Prostate gland (tissue), 2 donors: ENCODE measurements around the gene CHDH. TPM values are rescaled to one million over a fixed set of nuclear protein-coding genes. Genes with fewer than 3 reads are reported as not detected.

Experiments used
- DNase-seq: peaks from one replicate; pipeline ENCODE4 v3.0.0-alpha.2; 2019; ENCODE audit warnings: low spot score
- H3K27ac ChIP-seq, 2 donors: fragments of 200-600 bp; sonication (generic); 2 replicates each; pipeline ENCODE4 v1.5.1; 2017 to 2019
- H3K27me3 ChIP-seq: fragments of 200-600 bp; sonication (generic); replicated peaks from 2 replicates; pipeline ENCODE4 v1.5.1; 2019; ENCODE audit not compliant: insufficient read depth
- H3K36me3 ChIP-seq, 2 donors: fragments of 200-600 bp; sonication (generic); 1 replicate in 1 of 2; 2 replicates in 1 of 2; pipeline versions ENCODE4 v1.5.1 to v1.8.1; 2017 to 2019
- H3K4me1 ChIP-seq: fragments of 200-600 bp; sonication (generic); replicated peaks from 2 replicates; pipeline ENCODE4 v1.5.1; 2019
- H3K4me3 ChIP-seq, 2 donors: fragments of 200-600 bp; sonication (generic); 2 replicates each; pipeline ENCODE4 v1.5.1; 2017 to 2019
- H3K9me3 ChIP-seq: fragments of 200-600 bp; sonication (generic); 2 replicates; pipeline ENCODE4 v1.5.1; 2017
- POLR2A ChIP-seq: fragments of 450-650 bp; IDR thresholded peaks from one replicate; pipeline ENCODE4 v1.6.1; 2016; ENCODE audit warnings: antibody characterized with exemption, mild to moderate bottlenecking
- POLR2AphosphoS5 ChIP-seq: sonication (generic); formaldehyde crosslinking; IDR thresholded peaks from one replicate; pipeline ENCODE4 v1.6.1; 2017; ENCODE audit warnings: antibody characterized with exemption
- WGBS: methylation state at CpG from one replicate; pipeline ENCODE4 v1.1.5; 2018; 5-methylcytosine and 5-hydroxymethylcytosine counted together
- intact Hi-C: fragments of 100-400 bp; cut with DNase I; formaldehyde crosslinking; loops from one replicate; pipeline ENCODE4 v1.14.2; 2022
- total RNA-seq, 2 donors: library from RNA; depleted of rRNA; stranded (reverse); fragments of >200 nt; gene quantifications; one replicate each; pipeline ENCODE4 v1.1.0, GENCODE V29; 2016
- TF ChIP-seq, protein P1 (sequence below), 4 experiments: fragments of 200-600 bp in 2 of 4; fragments of 450-650 bp in 2 of 4; sonication (generic) in 2 of 4; IDR thresholded peaks; 1 replicate in 3 of 4; 2 replicates in 1 of 4; pipeline ENCODE4 v1.5.1; 2016 to 2019; ENCODE audit warnings: antibody characterized with exemption in 4 of 4, mild to moderate bottlenecking in 2 of 4, moderate library complexity in 2 of 4

CHDH gene
- total RNA-seq, 2 donors from 2014 or later = 40.2 to 43.9 TPM

DNA sequence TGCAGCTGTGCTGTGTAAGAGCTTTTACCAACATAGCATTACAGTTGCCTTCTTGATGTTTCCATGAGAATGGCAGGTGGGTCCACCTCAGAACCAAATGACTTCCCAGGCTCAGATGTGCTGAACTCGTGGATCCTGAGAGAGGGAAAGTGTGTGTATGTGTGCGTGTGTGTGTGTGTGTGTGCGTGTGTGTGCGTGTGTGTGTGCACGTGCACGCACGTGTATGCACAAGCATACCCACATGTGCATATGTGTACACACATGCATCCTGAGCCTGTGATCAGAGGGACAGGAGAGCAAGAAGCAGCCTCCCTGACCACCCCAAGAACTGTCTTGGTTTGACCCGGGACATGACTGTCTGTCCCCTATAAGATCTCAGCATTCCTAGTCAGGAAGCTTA is 48.1 kb downstream of the CHDH start:
- intact Hi-C loops = no loop called here

DNA sequence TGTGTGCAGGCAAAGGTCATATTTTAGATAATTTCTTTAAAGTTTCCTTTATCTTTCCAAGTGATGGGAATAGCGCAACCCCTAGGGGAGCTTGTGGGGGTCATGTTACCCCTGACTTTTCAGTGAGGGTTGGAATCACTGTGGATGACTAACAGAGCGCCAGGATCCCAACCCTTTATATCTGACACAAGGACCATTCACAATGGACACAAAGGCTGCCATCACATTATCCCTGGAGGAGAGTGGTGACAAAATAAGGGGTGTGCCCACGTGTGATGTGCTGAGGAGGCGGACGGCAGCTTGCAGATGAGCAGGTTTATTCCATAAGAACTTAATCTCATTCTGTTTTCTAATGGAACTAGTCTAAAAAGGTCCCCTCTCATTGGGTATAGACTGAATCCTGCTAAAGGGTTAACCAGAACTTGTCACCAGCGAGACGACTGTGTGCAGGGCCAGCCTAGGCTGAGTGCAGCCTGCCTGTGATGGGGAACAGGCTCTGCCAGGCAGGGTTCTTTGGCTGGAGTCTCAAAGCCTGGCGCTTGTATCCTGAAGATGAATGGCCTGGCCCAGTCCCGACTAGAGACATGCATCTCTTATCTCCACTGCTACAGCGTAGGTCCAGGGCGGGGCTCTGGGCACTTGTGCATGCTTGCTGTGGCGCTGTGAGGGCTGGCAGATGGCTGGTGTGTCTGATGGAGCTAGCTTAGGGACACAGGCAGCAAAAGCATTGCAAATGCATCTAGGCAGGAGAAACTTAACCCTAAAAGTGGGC is 50.2 kb downstream of the CHDH start:
- H3K4me3 ChIP-seq = no peak overlapping the region
- 39% methylated on average over 12 of the region's 12 CpGs for WGBS

More for the DNA sequence above, 48.1 kb downstream of the CHDH start:
- Histone ChIP-seq H3K27me3 (no peaks in the 10 kb centered on the region), H3K4me1 (no peaks in the 10 kb centered on the region), H3K4me3 (no peak overlapping the region), H3K9me3 (no peaks in the 10 kb centered on the region), H3K36me3 (no peaks in the 10 kb centered on the region), H3K27ac (no peak overlapping the region)
- DNase-seq = no peak
- 89% methylated on average over 8 of the region's 8 CpGs for WGBS
- TF ChIP-seq, protein P1, sequence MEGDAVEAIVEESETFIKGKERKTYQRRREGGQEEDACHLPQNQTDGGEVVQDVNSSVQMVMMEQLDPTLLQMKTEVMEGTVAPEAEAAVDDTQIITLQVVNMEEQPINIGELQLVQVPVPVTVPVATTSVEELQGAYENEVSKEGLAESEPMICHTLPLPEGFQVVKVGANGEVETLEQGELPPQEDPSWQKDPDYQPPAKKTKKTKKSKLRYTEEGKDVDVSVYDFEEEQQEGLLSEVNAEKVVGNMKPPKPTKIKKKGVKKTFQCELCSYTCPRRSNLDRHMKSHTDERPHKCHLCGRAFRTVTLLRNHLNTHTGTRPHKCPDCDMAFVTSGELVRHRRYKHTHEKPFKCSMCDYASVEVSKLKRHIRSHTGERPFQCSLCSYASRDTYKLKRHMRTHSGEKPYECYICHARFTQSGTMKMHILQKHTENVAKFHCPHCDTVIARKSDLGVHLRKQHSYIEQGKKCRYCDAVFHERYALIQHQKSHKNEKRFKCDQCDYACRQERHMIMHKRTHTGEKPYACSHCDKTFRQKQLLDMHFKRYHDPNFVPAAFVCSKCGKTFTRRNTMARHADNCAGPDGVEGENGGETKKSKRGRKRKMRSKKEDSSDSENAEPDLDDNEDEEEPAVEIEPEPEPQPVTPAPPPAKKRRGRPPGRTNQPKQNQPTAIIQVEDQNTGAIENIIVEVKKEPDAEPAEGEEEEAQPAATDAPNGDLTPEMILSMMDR (IDR thresholded peaks at IDR 0.05) = no peak
- no peak for TF ChIP-seq POLR2AphosphoS5
- no peak for TF ChIP-seq POLR2A

DNA sequence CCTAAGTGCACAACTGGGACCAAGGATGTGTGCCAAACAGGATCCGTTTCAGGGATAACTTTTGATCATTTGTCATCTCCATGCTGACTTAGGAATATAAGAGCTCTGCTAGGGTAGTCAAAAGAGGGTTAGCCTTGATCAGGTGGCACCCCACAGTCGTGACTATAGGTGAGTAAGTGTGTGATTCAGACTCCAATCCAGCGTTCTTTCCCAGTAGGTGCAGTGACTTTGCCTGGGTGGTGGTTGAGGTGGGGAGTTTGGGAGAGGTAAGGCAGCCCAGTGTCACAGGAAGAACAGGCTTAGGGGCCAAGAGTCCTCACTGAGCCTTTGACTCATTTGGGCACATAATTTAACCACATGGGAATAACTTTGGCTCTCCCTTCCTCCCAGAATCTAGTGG is 51.0 kb downstream of the CHDH start:
- no peaks in the 10 kb centered on the region for H3K36me3 ChIP-seq
- no peak overlapping the region for H3K4me3 ChIP-seq
- TF ChIP-seq, protein P1 (IDR thresholded peaks at IDR 0.05) = no peak
- no peak for TF ChIP-seq POLR2AphosphoS5
- TF ChIP-seq POLR2A = no peak
- no peaks in the 10 kb centered on the region for H3K4me1 ChIP-seq
- intact Hi-C loops = no loop called here
- H3K9me3 ChIP-seq = no peaks in the 10 kb centered on the region
- no peak overlapping the region for H3K27ac ChIP-seq
- no peak for DNase-seq
- H3K27me3 ChIP-seq = no peaks in the 10 kb centered on the region
- 24% methylated on average over 3 of the region's 3 CpGs for WGBS

More for the DNA sequence above, 50.2 kb downstream of the CHDH start:
- no peaks in the 10 kb centered on the region for H3K4me1 ChIP-seq
- intact Hi-C loops = no loop called here
- no peak overlapping the region for H3K27ac ChIP-seq
- no peaks in the 10 kb centered on the region for H3K27me3 ChIP-seq
- peak; percentile 16 for DNase-seq
- H3K9me3 ChIP-seq = no peaks in the 10 kb centered on the region
- H3K36me3 ChIP-seq = no peaks in the 10 kb centered on the region
- TF ChIP-seq POLR2AphosphoS5 (no peak), POLR2A (no peak)
- TF ChIP-seq, protein P1 (IDR thresholded peaks at IDR 0.05) = no peak

DNA sequence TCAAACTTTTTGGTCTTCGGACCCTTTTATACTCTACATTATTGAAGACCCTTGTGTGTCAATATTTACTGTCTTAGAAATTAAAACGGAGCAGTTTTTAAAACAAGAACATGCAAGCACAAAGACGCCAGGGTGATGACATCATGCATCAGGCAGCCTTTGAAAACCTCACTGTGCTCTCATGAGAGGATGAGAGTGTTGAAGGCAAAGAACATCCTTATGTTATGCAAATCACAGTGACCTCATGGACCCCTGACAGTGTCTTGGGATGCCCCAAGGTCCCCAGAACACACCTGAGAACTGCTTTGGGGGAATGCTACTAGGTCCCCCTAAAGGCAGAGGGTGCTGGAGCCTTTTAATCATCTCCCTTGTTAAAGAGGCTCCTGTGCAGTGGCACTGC is 51.6 kb downstream of the CHDH start:
- no peaks in the 10 kb centered on the region for H3K9me3 ChIP-seq
- DNase-seq = no peak
- no peaks in the 10 kb centered on the region for H3K27me3 ChIP-seq
- no peaks in the 10 kb centered on the region for H3K36me3 ChIP-seq
- intact Hi-C loops = no loop called here
- H3K4me1 ChIP-seq = no peaks in the 10 kb centered on the region
- no peak overlapping the region for H3K27ac ChIP-seq
- 49% methylated on average over 3 of the region's 3 CpGs for WGBS
- no peak for TF ChIP-seq POLR2AphosphoS5
- no peak overlapping the region for H3K4me3 ChIP-seq

DNA sequence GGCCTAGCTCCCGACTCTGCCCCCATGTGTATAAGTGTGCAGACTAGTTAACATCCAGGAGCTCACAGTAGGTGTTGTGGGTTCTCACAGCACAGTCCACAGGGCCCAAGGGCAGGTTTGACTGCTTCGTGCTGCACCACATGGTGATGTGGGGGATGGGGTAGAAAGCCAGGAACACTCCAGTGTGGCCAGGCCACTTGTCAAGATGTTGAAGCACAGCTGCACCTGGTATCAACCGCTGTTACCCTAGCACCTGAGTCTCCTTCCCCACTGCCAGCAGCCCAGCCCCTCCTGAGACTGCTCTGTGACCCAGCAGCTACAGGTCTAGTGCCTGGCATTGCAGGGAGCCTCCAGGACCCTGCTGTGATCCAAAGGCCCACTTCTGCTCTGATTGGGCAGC is 53.4 kb downstream of the CHDH start:
- Histone ChIP-seq H3K27ac (no peak overlapping the region), H3K27me3 (no peaks in the 10 kb centered on the region), H3K9me3 (no peaks in the 10 kb centered on the region), H3K4me1 (no peaks in the 10 kb centered on the region), H3K36me3 (no peaks in the 10 kb centered on the region), H3K4me3 (no peak overlapping the region)
- intact Hi-C loops = no loop called here
- TF ChIP-seq POLR2A (no peak), POLR2AphosphoS5 (no peak)
- TF ChIP-seq, protein P1 (IDR thresholded peaks at IDR 0.05) = no peak
- 94% methylated on average over 3 of the region's 3 CpGs for WGBS
- no peak for DNase-seq
